B cell (primary cell): ENCODE measurements around the gene C10orf143.

Source experiments
- EZH2 ChIP-seq: IDR thresholded peaks from 2 replicates; pipeline ENCODE4 v1.6.1; 2012; ENCODE audit warnings: borderline replicate concordance, low read depth, mild to moderate bottlenecking, moderate library complexity, low read length; ENCODE audit not compliant: insufficient read depth, poor library complexity, severe bottlenecking
- TF ChIP-seq, protein P1 (sequence below): fragments of 200-600 bp; IDR thresholded peaks from one replicate; pipeline ENCODE4 v1.8.0; 2022; ENCODE audit warnings: antibody characterized with exemption, mild to moderate bottlenecking

DNA sequence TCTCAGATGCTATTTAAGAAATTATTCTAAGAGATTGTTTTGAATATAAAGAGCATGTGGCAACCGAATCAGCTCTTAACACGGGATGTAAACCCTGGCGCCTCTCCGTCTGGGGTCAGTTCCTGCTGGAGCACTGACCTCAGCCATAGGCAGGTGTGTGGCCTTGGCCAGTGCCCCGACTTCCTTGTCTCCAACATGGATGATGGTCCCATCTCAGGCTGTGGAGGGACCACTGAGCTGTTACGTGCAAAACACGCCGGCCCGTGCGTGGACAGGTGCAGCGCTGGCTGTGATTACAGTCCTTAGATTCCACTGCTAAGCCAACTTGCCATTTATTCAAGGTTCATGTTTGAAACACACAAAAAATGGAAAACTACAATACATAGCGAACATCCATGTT, 59.9 kb downstream of the C10orf143 start:
- TF ChIP-seq, protein P1, sequence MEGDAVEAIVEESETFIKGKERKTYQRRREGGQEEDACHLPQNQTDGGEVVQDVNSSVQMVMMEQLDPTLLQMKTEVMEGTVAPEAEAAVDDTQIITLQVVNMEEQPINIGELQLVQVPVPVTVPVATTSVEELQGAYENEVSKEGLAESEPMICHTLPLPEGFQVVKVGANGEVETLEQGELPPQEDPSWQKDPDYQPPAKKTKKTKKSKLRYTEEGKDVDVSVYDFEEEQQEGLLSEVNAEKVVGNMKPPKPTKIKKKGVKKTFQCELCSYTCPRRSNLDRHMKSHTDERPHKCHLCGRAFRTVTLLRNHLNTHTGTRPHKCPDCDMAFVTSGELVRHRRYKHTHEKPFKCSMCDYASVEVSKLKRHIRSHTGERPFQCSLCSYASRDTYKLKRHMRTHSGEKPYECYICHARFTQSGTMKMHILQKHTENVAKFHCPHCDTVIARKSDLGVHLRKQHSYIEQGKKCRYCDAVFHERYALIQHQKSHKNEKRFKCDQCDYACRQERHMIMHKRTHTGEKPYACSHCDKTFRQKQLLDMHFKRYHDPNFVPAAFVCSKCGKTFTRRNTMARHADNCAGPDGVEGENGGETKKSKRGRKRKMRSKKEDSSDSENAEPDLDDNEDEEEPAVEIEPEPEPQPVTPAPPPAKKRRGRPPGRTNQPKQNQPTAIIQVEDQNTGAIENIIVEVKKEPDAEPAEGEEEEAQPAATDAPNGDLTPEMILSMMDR, result no peak
- TF ChIP-seq EZH2, result no peak
